Hypothalamus (tissue), 51 donors: ENCODE data around the gene FBXL4.
"Not testable (repeated sequence)": the region's sequence is repeated elsewhere in the genome, so short reads cannot be mapped to it uniquely, and the experiment has no call there.

ENCODE experiments used
- DNase-seq, 51 donors: peaks; one replicate each; lab custom pipeline; 2025; lab: John Stamatoyannopoulos, UW

FBXL4 gene

GRCh38 chr6:98946266-98946878 is 1.4 kb downstream of the FBXL4 start:
- no peak for DNase-seq

GRCh38 chr6:98945311-98946115 is 2.2 kb downstream of the FBXL4 start:
- DNase-seq, result no peak

- no peak for DNase-seq
Observed at GRCh38 chr6:98944598-98945081, 3.1 kb downstream of the FBXL4 start.

- DNase-seq, result no peak
Observed at GRCh38 chr6:98944168-98944567, 3.6 kb downstream of the FBXL4 start.

- DNase-seq, result no peak
Observed at GRCh38 chr6:98942263-98942803, 5.4 kb downstream of the FBXL4 start.

GRCh38 chr6:98941319-98941718 is 6.4 kb downstream of the FBXL4 start:
- no peak for DNase-seq

- DNase-seq, result no peak
Observed at GRCh38 chr6:98937351-98937750, 10.4 kb downstream of the FBXL4 start.

GRCh38 chr6:98932381-98932780 is 15.4 kb downstream of the FBXL4 start:
- no peak for DNase-seq

GRCh38 chr6:98931696-98932095 is 16.1 kb downstream of the FBXL4 start:
- no peak for DNase-seq

GRCh38 chr6:98929498-98930060 is 18.2 kb downstream of the FBXL4 start:
- no peak for DNase-seq

- DNase-seq, result no peak
Observed at GRCh38 chr6:98928688-98929087, 19.1 kb downstream of the FBXL4 start.

- no peak for DNase-seq
Observed at GRCh38 chr6:98927534-98927933, 20.2 kb downstream of the FBXL4 start.

- DNase-seq, result no peak
Observed at GRCh38 chr6:98925831-98926230, 21.9 kb downstream of the FBXL4 start.

GRCh38 chr6:98924647-98925046 is 23.1 kb downstream of the FBXL4 start:
- no peak for DNase-seq

GRCh38 chr6:98920904-98921431 is 26.8 kb downstream of the FBXL4 start:
- no peak for DNase-seq

GRCh38 chr6:98910946-98911345 is 36.8 kb downstream of the FBXL4 start:
- DNase-seq, result not testable (repeated sequence)

GRCh38 chr6:98909236-98909635 is 38.5 kb downstream of the FBXL4 start:
- no peak for DNase-seq

- not testable (repeated sequence) for DNase-seq
Observed at GRCh38 chr6:98906342-98906741, 41.4 kb downstream of the FBXL4 start.

- DNase-seq, result no peak
Observed at GRCh38 chr6:98905759-98906158, 42.0 kb downstream of the FBXL4 start.

- DNase-seq, result no peak
Observed at GRCh38 chr6:98904096-98904495, 43.6 kb downstream of the FBXL4 start.

- DNase-seq, result no peak
Observed at GRCh38 chr6:98900706-98901105, 47.0 kb downstream of the FBXL4 start.
